GM18951 (cell line): ENCODE results near the gene BARD1.

Source experiments
- POLR2A ChIP-seq: IDR thresholded peaks from 4 replicates; pipeline ENCODE4 v1.6.1; 2011; ENCODE audit warnings: mild to moderate bottlenecking; ENCODE audit not compliant: insufficient read length, insufficient read depth; ENCODE audit errors: extremely low read depth
- in situ Hi-C: fragments of 300-500 bp; cut with MboI; formaldehyde crosslinking; loops from one replicate; pipeline ENCODE4 v1.12.0; 2022; ENCODE audit warnings: low sequenced_read_pairs, mixed read lengths, inconsistent platforms; ENCODE audit not compliant: unreplicated experiment

The BARD1 gene

DNA sequence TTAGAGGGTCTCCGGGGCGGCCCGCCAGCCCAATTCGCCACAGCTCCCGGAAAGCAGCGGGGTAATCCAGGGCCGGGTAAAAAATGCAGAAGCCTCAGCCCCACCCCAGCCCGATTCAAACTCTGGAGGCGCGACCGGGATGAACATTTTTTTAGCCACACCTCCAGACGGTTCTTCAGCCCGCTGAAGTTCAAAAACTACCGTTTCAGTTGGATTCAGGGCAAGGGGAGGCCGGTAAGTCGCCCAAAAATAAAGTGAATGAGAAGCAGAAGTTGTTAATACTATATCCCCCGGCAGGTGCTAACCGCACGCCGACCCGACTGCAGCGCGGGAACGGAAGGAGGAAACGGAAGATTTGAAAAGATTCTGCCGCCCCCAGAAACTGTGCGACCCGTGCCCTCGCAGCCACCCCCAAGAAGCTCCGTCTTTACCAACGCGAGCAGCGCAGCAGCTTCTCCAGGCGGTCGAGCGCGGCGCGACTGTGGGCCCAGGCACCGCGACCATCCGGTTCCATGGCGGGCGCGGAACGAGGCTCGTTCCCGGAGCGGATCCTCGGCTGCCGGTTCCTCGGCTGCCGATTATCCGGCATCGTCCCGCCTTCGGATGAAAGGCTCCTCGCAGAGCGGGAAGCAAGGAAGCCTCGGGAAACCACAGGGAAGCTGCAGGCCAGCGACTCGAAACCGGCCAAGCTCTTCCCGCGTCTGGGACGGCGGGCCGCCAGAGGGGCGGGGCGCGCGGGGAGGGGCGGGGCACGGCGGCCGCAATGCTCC lies at the start of gene BARD1:
TSS of gene BARD1 (minus strand) at position 703 of the 770 bp plus-strand sequence. CDS start at position 589, 114 bp downstream.
- in situ Hi-C loops: no loop called here
- peak; percentile 51 for TF ChIP-seq POLR2A

DNA sequence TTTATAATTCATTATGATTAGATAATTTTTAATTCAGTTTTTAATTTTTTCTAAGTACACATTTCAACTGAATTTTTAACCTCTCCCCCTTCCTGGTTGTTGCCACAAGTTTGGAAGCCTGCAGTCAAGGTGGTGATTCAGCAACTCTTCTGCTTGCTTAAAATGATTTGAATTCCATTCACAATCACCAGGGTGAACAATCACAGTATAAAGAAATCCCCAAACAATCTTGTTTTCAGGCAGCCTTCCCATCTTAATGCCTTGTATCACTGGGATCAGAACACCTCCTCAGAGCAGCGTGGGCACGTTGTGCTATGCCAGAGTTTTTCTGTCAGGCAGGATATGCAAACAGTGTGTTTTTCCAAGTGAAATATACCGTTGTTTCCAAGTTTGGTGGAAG lies 46.7 kb upstream of the BARD1 start:
- in situ Hi-C loops: no loop called here
- TF ChIP-seq POLR2A: no peak

DNA sequence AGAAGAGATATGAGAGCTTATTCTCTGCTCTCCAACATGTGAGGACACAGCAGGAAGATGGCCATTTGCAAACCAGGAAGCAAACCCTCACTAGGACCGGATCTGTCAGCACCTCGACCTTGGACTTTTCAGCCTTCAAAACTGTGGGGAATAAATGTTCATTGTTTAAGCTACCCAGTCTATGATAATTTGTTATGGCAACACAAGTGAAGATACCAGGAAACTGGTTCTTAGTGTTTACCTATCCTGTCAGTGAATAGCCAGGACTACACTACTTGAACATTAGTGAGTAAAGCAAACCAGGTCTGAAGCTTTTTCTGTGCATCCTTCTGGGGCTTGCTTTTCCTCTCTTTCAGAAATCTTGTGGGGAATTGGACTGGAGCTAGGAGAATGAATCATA lies 44.4 kb upstream of the BARD1 start:
- in situ Hi-C loops: no loop called here

DNA sequence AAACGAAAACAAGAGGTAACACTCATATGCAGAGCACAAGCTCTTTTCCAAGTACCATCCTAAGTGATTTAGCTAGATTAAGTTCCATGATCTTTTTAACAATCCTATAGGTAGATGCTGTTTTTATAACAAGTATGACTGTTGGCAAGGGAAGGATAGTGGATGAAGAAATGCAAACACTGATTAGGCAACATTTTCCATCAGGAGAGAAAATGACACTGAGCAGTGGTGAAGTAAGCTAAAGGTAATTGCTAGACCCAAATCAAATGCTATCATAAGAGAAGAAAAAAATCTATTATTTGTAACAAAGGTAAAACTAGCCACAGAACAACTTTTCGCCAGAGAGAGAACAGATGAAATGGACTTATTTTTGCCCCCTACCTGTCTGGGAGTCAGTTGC lies 34.3 kb upstream of the BARD1 start:
- in situ Hi-C loops: no loop called here
- TF ChIP-seq POLR2A: no peak

More for the DNA sequence above, 44.4 kb upstream of the BARD1 start:
- no peak for TF ChIP-seq POLR2A

DNA sequence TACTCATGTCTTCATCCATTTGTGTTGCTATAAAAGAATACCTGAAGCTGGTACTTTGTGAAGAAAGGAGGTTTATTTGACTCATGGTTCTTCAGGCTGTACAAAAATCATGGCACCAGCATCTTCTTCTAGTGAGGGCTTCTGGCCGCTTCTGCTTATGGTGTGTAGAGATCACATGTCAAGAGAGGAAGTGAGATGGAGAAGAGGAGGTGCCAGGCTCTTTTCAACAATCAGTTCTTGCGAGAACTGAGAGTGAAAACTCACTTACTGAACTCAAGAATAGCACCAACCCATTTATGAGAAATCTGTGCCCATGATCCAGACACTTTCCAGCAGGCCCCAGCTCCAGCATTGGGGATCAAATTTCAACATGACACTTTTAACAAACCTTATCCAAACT lies 30.0 kb upstream of the BARD1 start:
- no peak for TF ChIP-seq POLR2A
- in situ Hi-C loops: no loop called here

GRCh38 chr2:214837466-214837865 lies 28.0 kb upstream of the BARD1 start:
- TF ChIP-seq POLR2A: no peak
- in situ Hi-C loops: no loop called here

DNA sequence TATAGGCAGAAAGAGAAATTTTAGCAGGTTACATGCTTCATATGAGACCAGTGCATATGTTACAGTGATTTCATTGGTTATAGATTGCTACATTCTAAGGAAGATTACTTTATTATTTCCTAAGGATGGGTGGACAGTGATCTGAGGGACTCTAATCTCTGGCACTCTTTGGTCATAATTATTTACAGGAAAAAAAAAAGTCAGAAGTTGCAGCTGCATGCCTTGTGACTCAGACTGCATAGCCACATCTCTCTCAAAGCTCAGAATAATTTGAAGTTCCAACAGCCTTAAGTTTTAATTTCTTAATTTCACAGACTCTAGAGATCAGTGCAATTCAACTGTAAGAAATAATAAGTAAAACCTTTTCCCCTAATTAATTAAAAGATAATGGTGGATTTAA lies 27.1 kb upstream of the BARD1 start:
- in situ Hi-C loops: no loop called here
- TF ChIP-seq POLR2A: no peak

DNA sequence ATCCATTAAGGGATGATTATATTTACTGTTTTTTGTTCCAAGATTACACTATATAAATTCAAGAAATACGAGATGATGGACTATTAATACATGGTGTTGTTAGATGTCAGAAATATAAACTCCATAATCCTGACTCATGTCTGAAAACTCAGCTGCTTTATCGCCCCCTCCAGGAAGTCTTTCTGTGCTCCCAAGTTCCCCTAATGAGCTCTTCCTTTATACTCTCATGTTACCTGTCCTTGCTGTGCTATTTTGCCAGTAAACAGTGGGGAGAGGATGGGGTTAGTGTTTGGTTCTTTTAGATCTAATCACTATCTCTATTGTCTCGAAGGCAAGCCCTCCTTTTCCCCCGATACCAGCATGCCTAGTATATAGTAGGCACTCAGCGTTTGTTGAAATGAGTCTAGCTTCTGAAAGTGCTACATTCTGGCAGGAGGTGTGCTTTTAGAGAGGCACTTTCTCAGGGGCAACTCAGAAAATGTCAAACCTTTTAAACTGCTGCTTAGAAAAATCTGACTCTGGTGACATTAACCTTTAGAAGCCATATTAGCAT lies 21.4 kb upstream of the BARD1 start:
- no peak for TF ChIP-seq POLR2A
- in situ Hi-C loops: no loop called here

DNA sequence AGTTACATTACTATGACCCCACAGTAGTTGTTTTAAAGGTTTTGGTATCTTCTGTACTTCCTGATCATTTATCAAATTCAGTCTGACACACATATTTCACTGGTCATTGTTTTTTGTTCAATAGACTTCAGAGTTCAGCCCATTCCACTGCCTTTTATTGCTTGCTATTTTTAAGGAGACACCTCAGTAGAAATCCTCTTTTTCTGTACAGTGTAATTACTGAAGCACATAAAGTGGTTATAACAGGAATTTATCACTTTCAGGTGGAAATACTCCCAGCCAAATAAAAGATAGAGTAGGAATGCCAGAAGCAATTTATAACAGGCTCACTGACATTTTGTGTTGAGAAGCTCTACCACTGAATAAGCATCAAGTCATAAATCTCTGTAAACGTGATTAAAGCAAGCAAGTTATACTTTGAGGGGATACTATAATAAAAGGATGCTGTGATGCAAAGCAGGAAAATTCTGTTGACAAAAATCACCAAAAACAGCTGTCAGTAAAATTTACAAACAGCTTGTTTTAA lies 6.6 kb upstream of the BARD1 start:
- no peak for TF ChIP-seq POLR2A
- in situ Hi-C loops: no loop called here

GRCh38 chr2:214810671-214811070 lies 1.2 kb upstream of the BARD1 start:
- in situ Hi-C loops: no loop called here
- TF ChIP-seq POLR2A: no peak

GRCh38 chr2:214809751-214810564 lies 475 bp upstream of the BARD1 start:
- peak; percentile 68 for TF ChIP-seq POLR2A
- in situ Hi-C loops: no loop called here

- no peak for TF ChIP-seq POLR2A
- in situ Hi-C loops: no loop called here
These were observed 1.8 kb downstream of the BARD1 start for GRCh38 chr2:214807653-214808052.

DNA sequence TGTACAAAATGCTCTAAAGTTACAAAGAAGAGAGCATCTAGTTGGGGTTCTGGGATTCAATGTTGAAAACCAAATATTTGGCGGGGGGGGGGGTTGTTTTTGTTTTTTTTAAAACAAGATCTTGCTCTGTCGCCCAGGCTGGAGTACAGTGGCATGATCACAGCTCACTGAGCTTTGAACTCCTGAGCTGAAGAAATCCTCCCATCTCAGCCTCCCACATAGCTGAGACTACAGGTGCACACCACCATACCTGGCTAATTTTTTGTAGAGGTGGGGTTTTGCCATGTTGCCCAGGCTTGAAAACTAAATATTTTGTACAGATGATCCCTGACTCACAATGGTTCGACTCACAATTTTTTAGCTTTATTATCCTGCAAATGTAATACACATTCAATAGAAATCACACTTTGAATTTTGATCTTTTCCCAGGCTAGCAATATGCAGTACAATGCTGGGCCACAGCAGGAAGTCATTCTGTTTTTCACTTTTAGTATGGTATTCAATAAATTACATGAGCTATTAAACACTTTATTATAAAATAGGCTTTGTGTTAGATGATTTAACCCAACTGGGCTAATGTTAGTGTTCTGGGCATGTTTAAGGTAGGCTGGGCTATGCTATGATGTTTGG lies 7.6 kb downstream of the BARD1 start:
- in situ Hi-C loops: no loop called here
- no peak for TF ChIP-seq POLR2A
